ENCODE measurements around the gene CENPP.

DNA sequence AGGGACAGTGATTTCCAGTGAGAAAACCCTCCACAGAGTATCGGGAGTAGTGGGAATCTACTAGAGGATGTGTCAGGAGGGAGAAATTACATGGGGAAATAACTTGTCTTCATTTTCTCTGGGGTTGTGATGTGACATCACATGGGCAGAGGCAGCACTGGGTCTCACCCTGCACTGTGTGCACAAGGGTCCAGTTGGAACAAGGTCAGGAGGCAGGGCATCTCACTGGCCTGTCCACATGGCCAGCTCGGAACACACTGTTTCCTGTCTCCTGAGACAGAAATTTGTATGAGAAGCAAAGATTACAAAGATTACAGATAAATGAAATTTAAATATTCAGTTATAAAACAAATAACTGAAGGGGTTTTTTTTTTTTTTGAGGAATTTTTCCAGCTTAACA lies 272.6 kb downstream of the CENPP start:
- TF ChIP-seq GATA2 (IDR thresholded peaks at IDR 0.05; ENCODE audit: low read depth, low read length) (no peak), GATA3 (IDR thresholded peaks at IDR 0.05; ENCODE audit: low read depth, low read length) (no peak)

All from SH-SY5Y (cell line).